Endothelial cell of umbilical vein (primary cell): Measurements from ENCODE around the gene GCNT2. TPM values are rescaled to one million over a fixed set of nuclear protein-coding genes. Genes with fewer than 3 reads are reported as not detected.

Source experiments
- BruUV-seq: library from RNA; stranded (reverse); fragments of 400-500 nt; replicated peaks from 2 replicates; lab custom pipeline; 2021; lab: Mats Ljungman, UMichigan
- CTCF ChIA-PET: fragments of 300-600, 350-600 bp; sonication (Branson Sonifier 250); formaldehyde crosslinking; loops from one replicate; lab custom pipeline; 2021; ENCODE audit warnings: antibody characterized with exemption, inconsistent platforms; lab: Charles Lee
- POLR2A ChIA-PET: fragments of 300-600, 350-600 bp; sonication (Branson Sonifier 250); formaldehyde crosslinking; loops from one replicate; lab custom pipeline; 2021; ENCODE audit warnings: antibody characterized with exemption, inconsistent platforms; lab: Charles Lee
- DNase-seq: peaks from one replicate; pipeline ENCODE4 v3.0.0-alpha.2; 2011; ENCODE audit warnings: low read depth, low spot score
- FAIRE-seq: peaks from 2 replicates; lab custom pipeline; 2011; peaks lifted over from hg19 to GRCh38; lab: Jason Lieb, UNC
- H2AFZ ChIP-seq: 2 replicates; pipeline ENCODE4 v1.6.0; 2012; ENCODE audit warnings: low read depth, low read length, control low read depth, inconsistent platforms
- H3K27ac ChIP-seq: 2 replicates; pipeline ENCODE4 v1.5.1; 2011; ENCODE audit warnings: low read depth, mild to moderate bottlenecking, control low read depth, low read length, moderate library complexity; ENCODE audit not compliant: insufficient read depth
- H3K27me3 ChIP-seq, 2 experiments: 2 replicates each; pipeline versions ENCODE4 v1.6.0 to v1.6.1; 2011; ENCODE audit warnings: low read length in 2 of 2, mixed read lengths in 1 of 2; ENCODE audit not compliant: control insufficient read depth in 2 of 2, insufficient read depth in 2 of 2
- H3K36me3 ChIP-seq, 2 experiments: 2 replicates in 1 of 2; 3 replicates in 1 of 2; pipeline ENCODE4 v1.5.1; 2011; ENCODE audit warnings: low read length in 2 of 2, mild to moderate bottlenecking in 1 of 2, moderate library complexity in 1 of 2; ENCODE audit not compliant: control insufficient read depth in 2 of 2, insufficient read depth in 2 of 2; ENCODE audit errors: extremely low read depth in 1 of 2
- H3K4me1 ChIP-seq: 3 replicates; pipeline ENCODE4 v1.5.1; 2011; ENCODE audit warnings: mild to moderate bottlenecking, low read length; ENCODE audit not compliant: control insufficient read depth, insufficient read depth; ENCODE audit errors: extremely low read depth
- H3K4me2 ChIP-seq: 2 replicates; pipeline ENCODE4 v1.6.1; 2011; ENCODE audit warnings: low read length, control low read depth, mixed read lengths; ENCODE audit not compliant: insufficient read depth
- H3K4me3 ChIP-seq, 3 experiments: fragments of 200-600 bp in 1 of 3; sonication (generic), shearing (Covaris generic) in 1 of 3; replicated peaks in 1 of 3; 2 replicates each; pipeline ENCODE4 v1.5.1; 2011 to 2016; ENCODE audit warnings: control low read depth in 3 of 3, low read length in 3 of 3, mild to moderate bottlenecking in 2 of 3, inconsistent platforms in 1 of 3, low read depth in 1 of 3, moderate library complexity in 1 of 3; ENCODE audit not compliant: insufficient read depth in 1 of 3
- H3K79me2 ChIP-seq: 2 replicates; pipeline ENCODE4 v1.6.0; 2012; ENCODE audit warnings: low read length, inconsistent platforms; ENCODE audit not compliant: control insufficient read depth, insufficient read depth
- H3K9ac ChIP-seq: replicated peaks from 2 replicates; pipeline ENCODE3; 2011; ENCODE audit warnings: low read length, control low read depth; ENCODE audit not compliant: insufficient read depth; ENCODE audit errors: extremely low read depth
- H3K9me1 ChIP-seq: replicated peaks from 3 replicates; pipeline ENCODE4 v1.6.0; 2011; ENCODE audit warnings: mild to moderate bottlenecking, low read length; ENCODE audit not compliant: control insufficient read depth, insufficient read depth; ENCODE audit errors: extremely low read depth
- H3K9me3 ChIP-seq: replicated peaks from 2 replicates; pipeline ENCODE4 v1.5.1; 2012; ENCODE audit warnings: low read length, inconsistent platforms; ENCODE audit not compliant: control insufficient read depth, insufficient read depth
- H4K20me1 ChIP-seq: replicated peaks from 2 replicates; pipeline ENCODE3; 2011; ENCODE audit warnings: mild to moderate bottlenecking, low read length; ENCODE audit not compliant: control insufficient read depth, insufficient read depth; ENCODE audit errors: extremely low read depth
- EZH2 ChIP-seq: IDR thresholded peaks from 2 replicates; pipeline ENCODE4 v1.6.1; 2012; ENCODE audit warnings: borderline replicate concordance, low read depth, mild to moderate bottlenecking, moderate library complexity, low read length, inconsistent platforms; ENCODE audit not compliant: severe bottlenecking
- FOS ChIP-seq: IDR thresholded peaks from 2 replicates; pipeline ENCODE4 v1.6.1; 2011; ENCODE audit warnings: mild to moderate bottlenecking, low read length, moderate library complexity, borderline replicate concordance; ENCODE audit not compliant: insufficient read depth
- GATA2 ChIP-seq: IDR thresholded peaks from 2 replicates; pipeline ENCODE4 v1.7.0; 2011; ENCODE audit warnings: low read depth, mild to moderate bottlenecking, moderate library complexity, mixed read lengths, low read length; ENCODE audit not compliant: insufficient read length, insufficient read depth
- JUN ChIP-seq: IDR thresholded peaks from 2 replicates; pipeline ENCODE4 v1.6.1; 2011; ENCODE audit warnings: borderline replicate concordance, low read depth; ENCODE audit not compliant: insufficient read length, insufficient read depth
- MAX ChIP-seq: IDR thresholded peaks from 2 replicates; pipeline ENCODE4 v1.6.1; 2011; ENCODE audit not compliant: insufficient read depth, insufficient read length
- MYC ChIP-seq: IDR thresholded peaks from one replicate; pipeline ENCODE4 v1.6.1; 2011; ENCODE audit warnings: mild to moderate bottlenecking, low read depth, low read length
- POLR2A ChIP-seq: IDR thresholded peaks from 2 replicates; pipeline ENCODE4 v1.6.1; 2012; ENCODE audit warnings: low read depth, mild to moderate bottlenecking, control low read depth, low read length
- POLR2AphosphoS5 ChIP-seq: IDR thresholded peaks from 2 replicates; pipeline ENCODE4 v1.6.1; 2012; ENCODE audit warnings: low read depth, mild to moderate bottlenecking, control low read depth, low read length, moderate library complexity; ENCODE audit not compliant: insufficient read depth
- dilution Hi-C: fragments of 300-500 bp; cut with MboI; formaldehyde crosslinking; loops from one replicate; pipeline ENCODE4 v1.15.0; 2019; ENCODE audit warnings: low sequenced_read_pairs; ENCODE audit not compliant: extremely low pct_ligation_motif_present
- intact Hi-C: fragments of 100-400 bp; cut with micrococcal nuclease; formaldehyde crosslinking; loops from one replicate; pipeline ENCODE4 v1.10.0; 2022
- polyA plus RNA-seq, 4 experiments: library from polyadenylated mRNA; depleted of rRNA in 3 of 4; stranded (reverse) in 3 of 4; unstranded in 1 of 4; fragments of >200 nt; gene quantifications; 2 replicates each; pipeline versions ENCODE4 v1.2.1 to v1.2.3, GENCODE V29; 2011 to 2012; ENCODE audit warnings: missing spikeins in 1 of 4
- total RNA-seq: library from RNA; stranded (reverse); gene quantifications from 2 replicates; pipeline ENCODE4 v1.2.3, GENCODE V29; 2021
- TF ChIP-seq, protein P1 (sequence below), 2 donors: IDR thresholded peaks; 1 replicate in 1 of 2; 2 replicates in 1 of 2; pipeline ENCODE4 v1.5.1; 2011; ENCODE audit warnings: low read length in 2 of 2, mild to moderate bottlenecking in 2 of 2, moderate library complexity in 2 of 2, control low read depth in 1 of 2, inconsistent platforms in 1 of 2, low read depth in 1 of 2; ENCODE audit not compliant: insufficient read depth in 1 of 2; ENCODE audit errors: extremely low read depth in 1 of 2

The GCNT2 gene
- total and polyA plus RNA-seq, 2 donors (not counting 3 experiments of a cell fraction or from before 2014, with no cell fraction given): 3.8 to 10.9 TPM

GRCh38 chr6:10537726-10538125 lies 16.6 kb downstream of the GCNT2 start:
- CTCF ChIA-PET: no interaction called here

More at GRCh38 chr6:10537726-10538125, 16.6 kb downstream of the GCNT2 start:
- H3K36me3 ChIP-seq: no peaks in the 10 kb centered on the region
- POLR2A ChIA-PET: interaction anchor here (0.7 kb wide), 1 partner anchor 157 kb away, joined by 5 read pairs; the partner anchor contains the start of genes C6orf52 and PAK1IP1
- dilution Hi-C loops (no loop called here), intact Hi-C loops (no loop called here)
- DNase-seq: no peak
- H3K4me2 ChIP-seq: no peak overlapping the region
- H2AFZ ChIP-seq: no peak overlapping the region
- H3K9ac ChIP-seq: no peak overlapping the region
- TF ChIP-seq, protein P1, sequence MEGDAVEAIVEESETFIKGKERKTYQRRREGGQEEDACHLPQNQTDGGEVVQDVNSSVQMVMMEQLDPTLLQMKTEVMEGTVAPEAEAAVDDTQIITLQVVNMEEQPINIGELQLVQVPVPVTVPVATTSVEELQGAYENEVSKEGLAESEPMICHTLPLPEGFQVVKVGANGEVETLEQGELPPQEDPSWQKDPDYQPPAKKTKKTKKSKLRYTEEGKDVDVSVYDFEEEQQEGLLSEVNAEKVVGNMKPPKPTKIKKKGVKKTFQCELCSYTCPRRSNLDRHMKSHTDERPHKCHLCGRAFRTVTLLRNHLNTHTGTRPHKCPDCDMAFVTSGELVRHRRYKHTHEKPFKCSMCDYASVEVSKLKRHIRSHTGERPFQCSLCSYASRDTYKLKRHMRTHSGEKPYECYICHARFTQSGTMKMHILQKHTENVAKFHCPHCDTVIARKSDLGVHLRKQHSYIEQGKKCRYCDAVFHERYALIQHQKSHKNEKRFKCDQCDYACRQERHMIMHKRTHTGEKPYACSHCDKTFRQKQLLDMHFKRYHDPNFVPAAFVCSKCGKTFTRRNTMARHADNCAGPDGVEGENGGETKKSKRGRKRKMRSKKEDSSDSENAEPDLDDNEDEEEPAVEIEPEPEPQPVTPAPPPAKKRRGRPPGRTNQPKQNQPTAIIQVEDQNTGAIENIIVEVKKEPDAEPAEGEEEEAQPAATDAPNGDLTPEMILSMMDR (IDR thresholded peaks at IDR 0.05; ENCODE audit: extremely low read depth in 1 of 2, insufficient read depth in 1 of 2, low read depth in 1 of 2, low read length in 2 of 2): no peak
- TF ChIP-seq EZH2 (no peak), POLR2A (no peak), POLR2AphosphoS5 (no peak), GATA2 (no peak), MAX (no peak), MYC (no peak), FOS (no peak), JUN (no peak)
- no peaks in the 10 kb centered on the region for H3K9me3 ChIP-seq
- FAIRE-seq: no peak
- no peaks in the 10 kb centered on the region for H3K9me1 ChIP-seq
- H4K20me1 ChIP-seq: no peaks in the 10 kb centered on the region
- H3K4me3 ChIP-seq: no peak overlapping the region
- H3K79me2 ChIP-seq: no peaks in the 10 kb centered on the region
- no peak overlapping the region for H3K27ac ChIP-seq
- H3K4me1 ChIP-seq: no peaks in the 10 kb centered on the region
- no TSS peak for BruUV-seq
- H3K27me3 ChIP-seq: no peaks in the 10 kb centered on the region
